HepG2 (cell line): ENCODE measurements around the gene CKS1B. TPM values are rescaled to one million over a fixed set of nuclear protein-coding genes. Genes with fewer than 3 reads are reported as not detected.

Experiments
- AKNA ChIP-seq: sonication (generic); formaldehyde crosslinking; IDR thresholded peaks from 2 replicates; pipeline ENCODE4 v1.4.0; 2020; ENCODE audit warnings: missing genetic modification reagents, borderline replicate concordance
- ELF3 ChIP-seq: IDR thresholded peaks from 2 replicates; pipeline ENCODE4 v1.6.1; 2016; ENCODE audit warnings: missing genetic modification reagents, missing compliant biosample characterization
- ETS1 ChIP-seq: sonication (generic); formaldehyde crosslinking; IDR thresholded peaks from 2 replicates; pipeline ENCODE4 v1.4.0; 2020; ENCODE audit warnings: missing genetic modification reagents
- GABPA ChIP-seq, 2 experiments: IDR thresholded peaks; 2 replicates each; pipeline ENCODE4 v1.6.1; 2011 to 2016; ENCODE audit warnings: low read depth in 2 of 2, low read length in 1 of 2, missing biosample characterization in 1 of 2, missing genetic modification characterization in 1 of 2
- JDP2 ChIP-seq: sonication (generic); formaldehyde crosslinking; IDR thresholded peaks from 2 replicates; pipeline ENCODE4 v1.8.1; 2022; ENCODE audit warnings: missing genetic modification reagents, borderline replicate concordance
- KMT2B ChIP-seq: IDR thresholded peaks from 2 replicates; pipeline ENCODE4 v1.6.1; 2016; ENCODE audit warnings: missing genetic modification reagents, missing compliant biosample characterization
- MATR3 ChIP-seq: sonication (generic); formaldehyde crosslinking; IDR thresholded peaks from 2 replicates; pipeline ENCODE4 v1.4.0; 2020; ENCODE audit warnings: missing genetic modification reagents
- NFYC ChIP-seq: IDR thresholded peaks from 2 replicates; pipeline ENCODE4 v1.6.1; 2016; ENCODE audit warnings: missing genetic modification reagents, missing compliant biosample characterization
- RARG ChIP-seq: sonication (generic); formaldehyde crosslinking; IDR thresholded peaks from 2 replicates; pipeline ENCODE4 v1.4.0; 2020; ENCODE audit warnings: low read depth, mild to moderate bottlenecking, missing genetic modification reagents
- RBM22 ChIP-seq: fragments of 200-400 bp; formaldehyde crosslinking; optimal IDR thresholded peaks from 2 replicates; pipeline ENCODE3; 2017; ENCODE audit warnings: mild to moderate bottlenecking, low read length, moderate library complexity
- REXO4 ChIP-seq: sonication (generic); formaldehyde crosslinking; IDR thresholded peaks from 2 replicates; pipeline ENCODE4 v1.8.0; 2022; ENCODE audit warnings: missing genetic modification reagents, mild to moderate bottlenecking, borderline replicate concordance
- RORA ChIP-seq: sonication (generic); formaldehyde crosslinking; IDR thresholded peaks from 2 replicates; pipeline ENCODE4 v1.5.0; 2020; ENCODE audit warnings: mild to moderate bottlenecking, missing genetic modification reagents, moderate library complexity
- TRIM24 ChIP-seq: sonication (generic); formaldehyde crosslinking; IDR thresholded peaks from 2 replicates; pipeline ENCODE4 v1.8.0; 2022; ENCODE audit warnings: mild to moderate bottlenecking, missing genetic modification reagents
- ZNF121 ChIP-seq: sonication (generic); formaldehyde crosslinking; IDR thresholded peaks from 2 replicates; pipeline ENCODE4 v1.5.0; 2020; ENCODE audit warnings: mild to moderate bottlenecking, missing genetic modification reagents
- ZNF124 ChIP-seq: sonication (generic); formaldehyde crosslinking; IDR thresholded peaks from 2 replicates; pipeline ENCODE4 v1.4.0; 2020; ENCODE audit warnings: missing genetic modification reagents
- ZNF382 ChIP-seq: sonication (generic); formaldehyde crosslinking; IDR thresholded peaks from 2 replicates; pipeline ENCODE4 v1.5.0; 2020; ENCODE audit warnings: missing genetic modification reagents, mild to moderate bottlenecking, borderline replicate concordance
- ZNF484 ChIP-seq: sonication (generic); formaldehyde crosslinking; IDR thresholded peaks from 2 replicates; pipeline ENCODE4 v1.5.1; 2020; ENCODE audit warnings: mild to moderate bottlenecking, low read depth, missing genetic modification reagents, borderline replicate concordance
- ZNF510 ChIP-seq: sonication (generic); formaldehyde crosslinking; IDR thresholded peaks from 2 replicates; pipeline ENCODE4 v1.4.0; 2020; ENCODE audit warnings: low read depth, mild to moderate bottlenecking, missing genetic modification reagents
- ZNF563 ChIP-seq: sonication (generic); formaldehyde crosslinking; IDR thresholded peaks from 2 replicates; pipeline ENCODE4 v1.8.0; 2022; ENCODE audit warnings: mild to moderate bottlenecking, moderate library complexity, missing genetic modification reagents
- ZNF781 ChIP-seq: sonication (generic); formaldehyde crosslinking; IDR thresholded peaks from 2 replicates; pipeline ENCODE4 v1.5.1; 2020; ENCODE audit warnings: borderline replicate concordance, mild to moderate bottlenecking, missing genetic modification reagents; ENCODE audit errors: not compliant biosample characterization
- ZSCAN9 ChIP-seq: IDR thresholded peaks from 2 replicates; pipeline ENCODE4 v1.6.1; 2016; ENCODE audit warnings: borderline replicate concordance
- polyA plus RNA-seq, 8 experiments: library from polyadenylated mRNA; depleted of rRNA in 3 of 8; stranded (reverse) in 7 of 8; unstranded in 1 of 8; fragments of >200 nt; fragmentation: Illumina TruSeq in 4 of 8; extraction: Trizol in 4 of 8; gene quantifications; 2 replicates each; pipeline versions ENCODE4 v1.2.1 to v1.2.3, GENCODE V29; 2011 to 2016; ENCODE audit warnings: low read depth in 4 of 8, missing spikeins in 1 of 8, mixed read lengths in 1 of 8; ENCODE audit not compliant: insufficient read depth in 1 of 8
- total RNA-seq, 5 experiments: library from RNA; depleted of rRNA; stranded (reverse); fragments of >200 nt; fragmentation: Illumina TruSeq; extraction: Trizol; gene quantifications; 2 replicates each; pipeline ENCODE4 v1.2.3, GENCODE V29; 2016; ENCODE audit warnings: low read depth in 1 of 5
- TF ChIP-seq, protein P1 (sequence below): sonication (generic); formaldehyde crosslinking; IDR thresholded peaks from 2 replicates; pipeline ENCODE4 v1.4.0; 2020; ENCODE audit warnings: mild to moderate bottlenecking, missing genetic modification reagents

CKS1B gene
- total and polyA plus RNA-seq, 2 of the 13 experiments (the other 11 are each of a cell fraction or from before 2014, with no cell fraction given), result 217 to 222 TPM

- TF ChIP-seq AKNA (CRISPR knock-in tag) (no peak), MATR3 (CRISPR knock-in tag) (no peak), ZNF510 (CRISPR knock-in tag) (no peak), TRIM24 (CRISPR knock-in tag) (no peak), ZNF121 (CRISPR knock-in tag) (0 out of 2 replicates have a peak, but pooled peaks have one; percentile 43), REXO4 (CRISPR knock-in tag) (no peak), ZNF484 (no peak), JDP2 (CRISPR knock-in tag) (no peak), ZSCAN9 (peak; percentile 73; the same call in 1 of the 2 replicates), ZNF781 (CRISPR knock-in tag) (peak; percentile 69), ZNF382 (CRISPR knock-in tag) (no peak), RORA (CRISPR knock-in tag) (no peak), KMT2B (CRISPR knock-in tag) (peak; percentile 62; the same call in 1 of the 2 replicates), GABPA (IDR thresholded peaks at IDR 0.05; ENCODE audit: low read depth, low read length) (no peak), GABPA (CRISPR knock-in tag; IDR thresholded peaks at IDR 0.05; ENCODE audit: low read depth) (no peak; the same call in 1 of the 2 replicates), NFYC (CRISPR knock-in tag) (peak; percentile 49), ELF3 (CRISPR knock-in tag) (peak; percentile 76; the same call in 1 of the 2 replicates), ETS1 (CRISPR knock-in tag) (no peak), RARG (CRISPR knock-in tag) (no peak), RBM22 (peak; percentile 66), ZNF124 (CRISPR knock-in tag) (peak; percentile 40; the same call in 1 of the 2 replicates), ZNF563 (CRISPR knock-in tag) (peak; percentile 73; the same call in 1 of the 2 replicates)
- TF ChIP-seq, protein P1, sequence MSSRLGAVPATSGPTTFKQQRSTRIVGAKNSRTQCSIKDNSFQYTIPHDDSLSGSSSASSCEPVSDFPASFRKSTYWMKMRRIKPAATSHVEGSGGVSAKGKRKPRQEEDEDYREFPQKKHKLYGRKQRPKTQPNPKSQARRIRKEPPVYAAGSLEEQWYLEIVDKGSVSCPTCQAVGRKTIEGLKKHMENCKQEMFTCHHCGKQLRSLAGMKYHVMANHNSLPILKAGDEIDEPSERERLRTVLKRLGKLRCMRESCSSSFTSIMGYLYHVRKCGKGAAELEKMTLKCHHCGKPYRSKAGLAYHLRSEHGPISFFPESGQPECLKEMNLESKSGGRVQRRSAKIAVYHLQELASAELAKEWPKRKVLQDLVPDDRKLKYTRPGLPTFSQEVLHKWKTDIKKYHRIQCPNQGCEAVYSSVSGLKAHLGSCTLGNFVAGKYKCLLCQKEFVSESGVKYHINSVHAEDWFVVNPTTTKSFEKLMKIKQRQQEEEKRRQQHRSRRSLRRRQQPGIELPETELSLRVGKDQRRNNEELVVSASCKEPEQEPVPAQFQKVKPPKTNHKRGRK, result no peak; the same call in 1 of the 2 replicates
Observed at GRCh38 chr1:155017041-155017945, 42.8 kb downstream of the CKS1B start (continued).
